ENCODE measurements around the gene CSGALNACT2. TPM values are rescaled to one million over a fixed set of nuclear protein-coding genes. Genes with fewer than 3 reads are reported as not detected.

The CSGALNACT2 gene
- total and polyA plus RNA-seq, 4 donors: 4.1 to 11.0 (median 6.1) TPM

DNA sequence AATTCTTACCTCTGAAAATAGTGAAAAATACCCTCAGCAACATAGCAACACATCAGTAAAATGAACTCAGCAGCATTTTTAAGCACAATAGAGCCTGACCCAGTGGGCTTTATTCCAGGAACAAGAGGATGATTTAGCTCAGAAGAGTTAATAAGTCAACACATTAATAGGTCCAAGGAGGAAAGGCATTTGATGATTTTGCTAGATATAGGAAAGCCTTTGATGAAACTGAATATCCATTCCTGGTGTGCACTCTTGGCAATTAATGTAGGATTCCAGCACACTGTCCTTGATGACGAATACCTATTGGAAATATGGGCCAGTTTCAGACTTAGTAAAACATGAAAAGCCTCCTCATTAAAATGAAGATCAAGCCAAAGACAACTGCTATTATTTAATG lies 86.1 kb downstream of the CSGALNACT2 start:
- DNase-seq (ENCODE audit: low spot score): no peak
- Histone ChIP-seq H3K9ac (ENCODE audit: low read depth in 1 of 2, low read length in 2 of 2) (no peak overlapping the region), H3K4me1 (ENCODE audit: control insufficient read depth in 4 of 4, insufficient read depth in 4 of 4, low read length in 3 of 4) (peaks cover 2 to 8% (median 4%) of the 10 kb centered on the region in 4 donors), H3K27ac (ENCODE audit: low read depth in 1 of 2, low read length in 2 of 2) (no peak overlapping the region), H3K9me3 (ENCODE audit: control insufficient read depth in 4 of 4, low read length in 3 of 4) (no peaks in the 10 kb centered on the region), H3K27me3 (ENCODE audit: control insufficient read depth in 4 of 4, insufficient read depth in 4 of 4, low read length in 3 of 4) (no peaks in the 10 kb centered on the region), H3K4me3 (ENCODE audit: low read depth in 1 of 3, low read length in 3 of 3) (no peak overlapping the region), H3K36me3 (ENCODE audit: control insufficient read depth in 4 of 4, insufficient read depth in 3 of 4, low read depth in 1 of 4, low read length in 3 of 4) (no peaks in the 10 kb centered on the region)
- WGBS: 70% methylated on average over 1 of the region's 1 CpG
- TF ChIP-seq RAD21 (IDR thresholded peaks at IDR 0.05): no peak
- TF ChIP-seq RXRA (IDR thresholded peaks at IDR 0.05): no peak
- no peak for TF ChIP-seq ZBTB33 (IDR thresholded peaks at IDR 0.05)
- TF ChIP-seq ATF3 (IDR thresholded peaks at IDR 0.05): no peak
- TF ChIP-seq HNF4G (IDR thresholded peaks at IDR 0.05): no peak
- TF ChIP-seq, protein P1, sequence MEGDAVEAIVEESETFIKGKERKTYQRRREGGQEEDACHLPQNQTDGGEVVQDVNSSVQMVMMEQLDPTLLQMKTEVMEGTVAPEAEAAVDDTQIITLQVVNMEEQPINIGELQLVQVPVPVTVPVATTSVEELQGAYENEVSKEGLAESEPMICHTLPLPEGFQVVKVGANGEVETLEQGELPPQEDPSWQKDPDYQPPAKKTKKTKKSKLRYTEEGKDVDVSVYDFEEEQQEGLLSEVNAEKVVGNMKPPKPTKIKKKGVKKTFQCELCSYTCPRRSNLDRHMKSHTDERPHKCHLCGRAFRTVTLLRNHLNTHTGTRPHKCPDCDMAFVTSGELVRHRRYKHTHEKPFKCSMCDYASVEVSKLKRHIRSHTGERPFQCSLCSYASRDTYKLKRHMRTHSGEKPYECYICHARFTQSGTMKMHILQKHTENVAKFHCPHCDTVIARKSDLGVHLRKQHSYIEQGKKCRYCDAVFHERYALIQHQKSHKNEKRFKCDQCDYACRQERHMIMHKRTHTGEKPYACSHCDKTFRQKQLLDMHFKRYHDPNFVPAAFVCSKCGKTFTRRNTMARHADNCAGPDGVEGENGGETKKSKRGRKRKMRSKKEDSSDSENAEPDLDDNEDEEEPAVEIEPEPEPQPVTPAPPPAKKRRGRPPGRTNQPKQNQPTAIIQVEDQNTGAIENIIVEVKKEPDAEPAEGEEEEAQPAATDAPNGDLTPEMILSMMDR (IDR thresholded peaks at IDR 0.05; ENCODE audit: low read depth, low read length, missing input control): no peak

- Histone ChIP-seq H3K4me3 (ENCODE audit: low read depth in 1 of 3, low read length in 3 of 3) (no peak overlapping the region), H3K36me3 (ENCODE audit: control insufficient read depth in 4 of 4, insufficient read depth in 3 of 4, low read depth in 1 of 4, low read length in 3 of 4) (no peaks in the 10 kb centered on the region), H3K9ac (ENCODE audit: low read depth in 1 of 2, low read length in 2 of 2) (no peak overlapping the region), H3K9me3 (ENCODE audit: control insufficient read depth in 4 of 4, low read length in 3 of 4) (no peaks in the 10 kb centered on the region), H3K27ac (ENCODE audit: low read depth in 1 of 2, low read length in 2 of 2) (no peak overlapping the region), H3K27me3 (ENCODE audit: control insufficient read depth in 4 of 4, insufficient read depth in 4 of 4, low read length in 3 of 4) (peaks cover 0 to 4% (median 2%) of the 10 kb centered on the region in 4 donors), H3K4me1 (ENCODE audit: control insufficient read depth in 4 of 4, insufficient read depth in 4 of 4, low read length in 3 of 4) (peaks cover 2 to 12% (median 7%) of the 10 kb centered on the region in 4 donors)
- WGBS: 82% methylated on average over 5 of the region's 5 CpGs
- DNase-seq (ENCODE audit: low spot score): no peak
- TF ChIP-seq GABPA (IDR thresholded peaks at IDR 0.05 in 1 of 2, conservative IDR thresholded peaks at IDR 0.05 in 1 of 2) (no peak), ATF3 (IDR thresholded peaks at IDR 0.05) (no peak), RAD21 (IDR thresholded peaks at IDR 0.05) (no peak), HNF4G (IDR thresholded peaks at IDR 0.05) (no peak), YY1 (IDR thresholded peaks at IDR 0.05) (no peak), EGR1 (IDR thresholded peaks at IDR 0.05; ENCODE audit: low read depth in 2 of 2) (no peak), MAX (IDR thresholded peaks at IDR 0.05) (no peak), HNF4A (conservative IDR thresholded peaks at IDR 0.05) (no peak), JUND (IDR thresholded peaks at IDR 0.05) (no peak), REST (IDR thresholded peaks at IDR 0.05) (no peak), RXRA (IDR thresholded peaks at IDR 0.05) (no peak)
Observed at GRCh38 chr10:43225004-43225786, 87.0 kb downstream of the CSGALNACT2 start.
